Hepatocyte (in vitro differentiated cells): ENCODE measurements around the gene ASB9.

ENCODE experiments used
- EZH2 ChIP-seq: fragments of 200-600 bp; sonication (generic); IDR thresholded peaks from 2 replicates; pipeline ENCODE4 v1.6.1; 2016; ENCODE audit warnings: antibody characterized with exemption, mild to moderate bottlenecking, borderline replicate concordance
- EZH2phosphoT487 ChIP-seq: fragments of 200-600 bp; sonication (generic); IDR thresholded peaks from one replicate; pipeline ENCODE4 v1.6.1; 2018; ENCODE audit warnings: antibody characterized with exemption, mild to moderate bottlenecking, low read depth, moderate library complexity; ENCODE audit not compliant: unreplicated experiment, severe bottlenecking
- TF ChIP-seq, protein P1 (sequence below): fragments of 200-600 bp; sonication (generic); IDR thresholded peaks from 2 replicates; pipeline ENCODE4 v1.5.1; 2016; ENCODE audit warnings: antibody characterized with exemption, mild to moderate bottlenecking; ENCODE audit not compliant: poor library complexity

DNA sequence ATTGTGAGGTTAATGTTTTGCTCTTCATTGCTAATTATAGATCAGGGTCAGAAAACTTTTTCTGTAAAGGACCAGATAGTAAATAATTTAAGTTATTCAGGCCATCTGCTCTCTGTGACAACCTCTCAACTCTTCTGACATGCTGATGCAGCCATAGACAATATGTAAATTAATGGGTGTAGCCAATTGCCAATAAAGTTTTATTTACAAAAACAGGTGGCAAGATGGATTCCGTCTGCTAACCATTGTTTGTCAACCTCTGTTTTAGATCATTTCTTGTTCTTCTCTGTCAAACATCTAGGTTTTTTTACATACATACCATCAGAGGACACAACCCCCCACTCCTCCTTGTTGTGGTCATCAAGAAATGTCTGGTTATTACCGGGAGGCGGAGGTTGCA is 33.7 kb downstream of the ASB9 start:
- TF ChIP-seq EZH2: no peak
- TF ChIP-seq, protein P1, sequence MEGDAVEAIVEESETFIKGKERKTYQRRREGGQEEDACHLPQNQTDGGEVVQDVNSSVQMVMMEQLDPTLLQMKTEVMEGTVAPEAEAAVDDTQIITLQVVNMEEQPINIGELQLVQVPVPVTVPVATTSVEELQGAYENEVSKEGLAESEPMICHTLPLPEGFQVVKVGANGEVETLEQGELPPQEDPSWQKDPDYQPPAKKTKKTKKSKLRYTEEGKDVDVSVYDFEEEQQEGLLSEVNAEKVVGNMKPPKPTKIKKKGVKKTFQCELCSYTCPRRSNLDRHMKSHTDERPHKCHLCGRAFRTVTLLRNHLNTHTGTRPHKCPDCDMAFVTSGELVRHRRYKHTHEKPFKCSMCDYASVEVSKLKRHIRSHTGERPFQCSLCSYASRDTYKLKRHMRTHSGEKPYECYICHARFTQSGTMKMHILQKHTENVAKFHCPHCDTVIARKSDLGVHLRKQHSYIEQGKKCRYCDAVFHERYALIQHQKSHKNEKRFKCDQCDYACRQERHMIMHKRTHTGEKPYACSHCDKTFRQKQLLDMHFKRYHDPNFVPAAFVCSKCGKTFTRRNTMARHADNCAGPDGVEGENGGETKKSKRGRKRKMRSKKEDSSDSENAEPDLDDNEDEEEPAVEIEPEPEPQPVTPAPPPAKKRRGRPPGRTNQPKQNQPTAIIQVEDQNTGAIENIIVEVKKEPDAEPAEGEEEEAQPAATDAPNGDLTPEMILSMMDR: no peak
- TF ChIP-seq EZH2phosphoT487: no peak
